HCT116 (cell line): ENCODE results near the gene DTD1. TPM values are rescaled to one million over a fixed set of nuclear protein-coding genes. Genes with fewer than 3 reads are reported as not detected.

Experiments
- ATAC-seq: fragments of 200-7000 bp; cut with Tn5 transposase; 2 replicates; pipeline ENCODE4 v1.9.1; 2020; ENCODE audit warnings: mild to moderate bottlenecking, moderate library complexity
- BruUV-seq: library from RNA; stranded (reverse); fragments of 400-500 nt; replicated peaks from 2 replicates; lab custom pipeline; 2021; lab: Mats Ljungman, UMichigan
- CTCF ChIA-PET: fragments of 300-600 bp; sonication (Branson Sonifier 250); formaldehyde crosslinking; loops from one replicate; lab custom pipeline; 2021; ENCODE audit warnings: antibody characterized with exemption; lab: Charles Lee
- POLR2A ChIA-PET: fragments of 300-600, 350-600 bp; sonication (Branson Sonifier 250); formaldehyde crosslinking; loops from one replicate; lab custom pipeline; 2021; ENCODE audit warnings: antibody characterized with exemption; lab: Charles Lee
- RAD21 ChIA-PET, 2 experiments: fragments of 300-600 bp; sonication (Branson Sonifier 250); formaldehyde crosslinking; loops; one replicate each; lab custom pipeline; 2023; ENCODE audit warnings: low total read pairs in 2 of 2; ENCODE audit not compliant: uncharacterized antibody in 2 of 2, unreplicated experiment in 2 of 2, low non-redundant PET in 1 of 2; lab: Charles Lee
- DNase-seq: peaks from one replicate; pipeline ENCODE4 v3.0.0-alpha.2; 2010; ENCODE audit warnings: low read depth, low spot score
- H2AFZ ChIP-seq: fragments of 200-600 bp; shearing (Covaris generic), sonication (generic); 2 replicates; pipeline ENCODE4 v1.6.1; 2017; ENCODE audit warnings: low read depth, mixed run types, mixed read lengths, antibody characterized with exemption, low read length; ENCODE audit not compliant: poor library complexity, severe bottlenecking
- H3K27ac ChIP-seq: 2 replicates; pipeline ENCODE4 v1.5.1; 2012; ENCODE audit warnings: low read depth, low read length
- H3K27me3 ChIP-seq: fragments of 200-600 bp; sonication (generic); 2 replicates; pipeline ENCODE4 v1.6.1; 2016; ENCODE audit warnings: mixed run types, low read length, mixed read lengths; ENCODE audit not compliant: insufficient read depth
- H3K36me3 ChIP-seq, 2 experiments: fragments of 200-500 bp in 1 of 2; fragments of 200-600 bp in 1 of 2; sonication (Bioruptor generic) in 1 of 2; sonication (generic) in 1 of 2; 2 replicates each; pipeline versions ENCODE4 v1.5.1 to v1.6.1; 2014 to 2016; ENCODE audit warnings: low read length in 2 of 2, inconsistent platforms in 1 of 2, mixed read lengths in 1 of 2, mixed run types in 1 of 2; ENCODE audit not compliant: insufficient read depth in 2 of 2, control insufficient read depth in 1 of 2
- H3K4me1 ChIP-seq, 2 experiments: fragments of 200-600 bp in 1 of 2; sonication (generic) in 1 of 2; 2 replicates each; pipeline versions ENCODE4 v1.5.1 to v1.6.1; 2012 to 2017; ENCODE audit warnings: low read length in 2 of 2, inconsistent platforms in 1 of 2, mild to moderate bottlenecking in 1 of 2, mixed read lengths in 1 of 2, mixed run types in 1 of 2, moderate library complexity in 1 of 2; ENCODE audit not compliant: insufficient read depth in 2 of 2, control insufficient read depth in 1 of 2
- H3K4me2 ChIP-seq: fragments of 200-600 bp; sonication (generic); 2 replicates; pipeline ENCODE4 v1.6.1; 2017; ENCODE audit warnings: mixed run types, low read length, mixed read lengths
- H3K4me3 ChIP-seq, 2 experiments: fragments of 200-600 bp in 1 of 2; sonication (generic) in 1 of 2; replicated peaks in 1 of 2; 2 replicates each; pipeline ENCODE4 v1.5.1; 2011 to 2016; ENCODE audit warnings: low read length in 2 of 2, control low read depth in 1 of 2, low read depth in 1 of 2, mild to moderate bottlenecking in 1 of 2, mixed read lengths in 1 of 2, mixed run types in 1 of 2
- H3K79me2 ChIP-seq: fragments of 200-600 bp; sonication (generic); 2 replicates; pipeline ENCODE4 v1.6.1; 2017; ENCODE audit warnings: mild to moderate bottlenecking, mixed run types, low read length, moderate library complexity, mixed read lengths; ENCODE audit not compliant: insufficient read depth
- H3K9ac ChIP-seq: fragments of 200-600 bp; sonication (generic); 2 replicates; pipeline ENCODE4 v1.6.1; 2016; ENCODE audit warnings: low read length, mixed read lengths
- H3K9me2 ChIP-seq: fragments of 200-600 bp; sonication (generic), shearing (Covaris generic); 2 replicates; pipeline ENCODE4 v1.6.1; 2017; ENCODE audit warnings: mixed run types, mild to moderate bottlenecking, moderate library complexity; ENCODE audit not compliant: insufficient read depth
- H3K9me3 ChIP-seq, 2 experiments: fragments of 200-500 bp in 1 of 2; fragments of 200-600 bp in 1 of 2; sonication (Bioruptor generic) in 1 of 2; sonication (generic) in 1 of 2; 2 replicates each; pipeline ENCODE4 v1.6.1; 2014 to 2017; ENCODE audit warnings: low read length in 2 of 2, mixed read lengths in 2 of 2, inconsistent platforms in 1 of 2, low read depth in 1 of 2, mild to moderate bottlenecking in 1 of 2, mixed run types in 1 of 2, moderate library complexity in 1 of 2; ENCODE audit not compliant: control insufficient read depth in 1 of 2, insufficient read depth in 1 of 2
- H4K20me1 ChIP-seq: fragments of 200-600 bp; sonication (generic), shearing (Covaris generic); 2 replicates; pipeline ENCODE4 v1.6.1; 2017; ENCODE audit warnings: mixed run types, mild to moderate bottlenecking, moderate library complexity; ENCODE audit not compliant: insufficient read depth
- ATF3 ChIP-seq: IDR thresholded peaks from 2 replicates; pipeline ENCODE4 v1.6.1; 2012
- CTCF ChIP-seq, 3 experiments: fragments of 200-600 bp in 1 of 3; sonication (generic) in 1 of 3; IDR thresholded peaks in 2 of 3; conservative IDR thresholded peaks in 1 of 3; 2 replicates each; pipeline ENCODE4 v1.5.1; 2012 to 2017; ENCODE audit warnings: low read depth in 2 of 3, low read length in 2 of 3, antibody characterized with exemption in 1 of 3, borderline replicate concordance in 1 of 3, control low read depth in 1 of 3, mild to moderate bottlenecking in 1 of 3, mixed read lengths in 1 of 3, mixed run types in 1 of 3, moderate library complexity in 1 of 3; ENCODE audit not compliant: insufficient read depth in 1 of 3
- ELF1 ChIP-seq: IDR thresholded peaks from 2 replicates; pipeline ENCODE4 v1.6.1; 2012; ENCODE audit warnings: low read depth, borderline replicate concordance
- JUND ChIP-seq: IDR thresholded peaks from 2 replicates; pipeline ENCODE4 v1.6.1; 2012
- MAX ChIP-seq: IDR thresholded peaks from 2 replicates; pipeline ENCODE4 v1.6.1; 2012
- POLR2A ChIP-seq: IDR thresholded peaks from 2 replicates; pipeline ENCODE4 v1.7.0; 2011; ENCODE audit warnings: borderline replicate concordance; ENCODE audit not compliant: insufficient read depth, insufficient read length; ENCODE audit errors: extremely low read depth
- POLR2AphosphoS5 ChIP-seq: IDR thresholded peaks from 2 replicates; pipeline ENCODE4 v1.6.1; 2011; ENCODE audit warnings: mild to moderate bottlenecking, low read depth, low read length, moderate library complexity
- RAD21 ChIP-seq: IDR thresholded peaks from 2 replicates; pipeline ENCODE4 v1.6.1; 2012; ENCODE audit warnings: low read depth, mild to moderate bottlenecking
- REST ChIP-seq: IDR thresholded peaks from 2 replicates; pipeline ENCODE4 v1.6.1; 2012; ENCODE audit warnings: low read depth
- SRF ChIP-seq: IDR thresholded peaks from 2 replicates; pipeline ENCODE4 v1.6.1; 2012; ENCODE audit warnings: low read depth
- TCF7L2 ChIP-seq: IDR thresholded peaks from 2 replicates; pipeline ENCODE4 v1.7.0; 2011; ENCODE audit warnings: borderline replicate concordance, inconsistent platforms; ENCODE audit not compliant: insufficient read depth, insufficient read length; ENCODE audit errors: extremely low read depth
- YY1 ChIP-seq: IDR thresholded peaks from 2 replicates; pipeline ENCODE4 v1.6.1; 2011; ENCODE audit warnings: low read length, low read depth, moderate library complexity, mild to moderate bottlenecking; ENCODE audit not compliant: insufficient replicate concordance; ENCODE audit errors: extremely low read depth
- ZFX ChIP-seq: fragments of 450-650 bp; IDR thresholded peaks from 2 replicates; pipeline ENCODE4 v1.6.1; 2017
- ZNF274 ChIP-seq: fragments of 200-500 bp; sonication (Bioruptor generic); IDR thresholded peaks from 2 replicates; pipeline ENCODE4 v1.6.1; 2014; ENCODE audit warnings: mild to moderate bottlenecking, low read depth, low read length, inconsistent platforms
- intact Hi-C: fragments of 100-400 bp; cut with micrococcal nuclease; formaldehyde crosslinking; loops from 2 replicates; pipeline ENCODE4 v1.10.0; 2022
- total RNA-seq: library from RNA; stranded (reverse); gene quantifications from one replicate; pipeline ENCODE4 v1.2.1, GENCODE V29; 2021; ENCODE audit not compliant: unreplicated experiment

Gene DTD1
- total RNA-seq, 1 experiment from 2014 or later, result 54.5 TPM

GRCh38 chr20:18721551-18722115 lies 133.8 kb downstream of the DTD1 start:
- Histone ChIP-seq H3K4me3 (no peak overlapping the region), H3K9ac (no peak overlapping the region)
- TF ChIP-seq YY1 (no peak), ZFX (no peak), REST (no peak), ZNF274 (no peak), ELF1 (no peak), RAD21 (no peak), POLR2AphosphoS5 (no peak), TCF7L2 (no peak), CTCF (IDR thresholded peaks at IDR 0.05 in 2 of 3, conservative IDR thresholded peaks at IDR 0.05 in 1 of 3; ENCODE audit: borderline replicate concordance in 1 of 3, insufficient read depth in 1 of 3, low read depth in 2 of 3, low read length in 2 of 3) (no peak), JUND (no peak), POLR2A (no peak), SRF (no peak), ATF3 (no peak), MAX (no peak)

More at GRCh38 chr20:18721551-18722115, 133.8 kb downstream of the DTD1 start:
- no peak overlapping the region for H3K4me2 ChIP-seq
- POLR2A ChIA-PET, result no interaction called here
- BruUV-seq, result no TSS peak
- H3K9me3 ChIP-seq, result no peaks in the 10 kb centered on the region
- no peak overlapping the region for H3K27ac ChIP-seq
- H3K9me2 ChIP-seq, result no peaks in the 10 kb centered on the region
- intact Hi-C loops, result no loop called here
- no peaks in the 10 kb centered on the region for H3K36me3 ChIP-seq
- H3K4me1 ChIP-seq, result no peaks in the 10 kb centered on the region
- RAD21 ChIA-PET, result no interaction called here
- H3K27me3 ChIP-seq, result no peaks in the 10 kb centered on the region
- DNase-seq, result no peak
- CTCF ChIA-PET, result no interaction called here
- no peak overlapping the region for H2AFZ ChIP-seq
- ATAC-seq, result no peak
- H4K20me1 ChIP-seq, result no peaks in the 10 kb centered on the region
- no peaks in the 10 kb centered on the region for H3K79me2 ChIP-seq
